ENCODE measurements around the gene ADCY1. TPM values are rescaled to one million over a fixed set of nuclear protein-coding genes. Genes with fewer than 3 reads are reported as not detected.

ADCY1 gene
- total and polyA plus RNA-seq, 2 experiments from 2014 or later: 15.6 to 22.9 TPM

- no peak for DNase-seq (ENCODE audit: low read depth in 1 of 2, low spot score in 1 of 2)
- Histone ChIP-seq H3K9me3 (ENCODE audit: low read depth) (no peaks in the 10 kb centered on the region), H3K27ac (no peak overlapping the region), H3K4me3 (no peak overlapping the region), H3K4me1 (ENCODE audit: low read depth) (no peaks in the 10 kb centered on the region), H3K36me3 (no peaks in the 10 kb centered on the region), H3K27me3 (no peaks in the 10 kb centered on the region)
- TF ChIP-seq CTCF (IDR thresholded peaks at IDR 0.05; ENCODE audit: low read depth, low read length): no peak
Measured at GRCh38 chr7:45716380-45717203, 142.4 kb downstream of the ADCY1 start.

DNA sequence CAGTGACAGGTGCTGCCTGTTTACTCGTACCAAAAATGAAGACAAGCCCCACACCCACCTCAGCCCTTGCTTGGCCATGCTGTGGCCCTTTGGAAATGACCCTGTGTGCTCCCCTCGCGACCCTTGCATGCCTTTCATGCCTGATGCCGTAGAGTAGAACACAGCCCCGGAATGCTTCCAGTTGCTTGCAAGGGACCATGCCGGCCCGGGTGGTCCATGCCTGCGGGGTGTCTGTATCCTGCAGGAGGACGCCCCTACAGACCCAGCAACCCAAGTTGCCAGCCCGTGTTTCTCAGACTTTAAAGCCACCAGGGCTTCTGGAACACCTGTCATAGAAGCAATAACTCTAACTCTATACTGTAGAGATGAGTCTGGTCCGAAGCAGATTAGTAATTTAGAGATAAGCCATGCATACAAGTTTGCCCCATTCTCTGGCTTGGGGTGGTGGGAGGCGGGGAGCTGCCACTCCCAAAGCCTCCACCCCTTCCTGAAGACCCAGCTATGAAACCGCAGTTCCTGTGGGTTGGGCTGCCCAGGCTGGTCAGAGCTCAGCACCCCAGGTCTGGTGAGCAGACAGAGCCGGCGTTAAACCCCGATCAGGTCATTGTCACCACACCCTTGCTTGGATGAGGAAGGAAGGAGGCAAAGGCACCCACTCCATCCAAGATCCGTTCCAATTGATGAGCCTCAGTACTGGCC lies 143.5 kb downstream of the ADCY1 start:
- H3K27ac ChIP-seq: no peak overlapping the region
- H3K4me3 ChIP-seq: no peak overlapping the region
- no peak for TF ChIP-seq CTCF (IDR thresholded peaks at IDR 0.05; ENCODE audit: low read depth, low read length)
- H3K27me3 ChIP-seq: no peaks in the 10 kb centered on the region
- H3K36me3 ChIP-seq: no peaks in the 10 kb centered on the region
- no peaks in the 10 kb centered on the region for H3K4me1 ChIP-seq (ENCODE audit: low read depth)
- no peak for DNase-seq (ENCODE audit: low read depth in 1 of 2, low spot score in 1 of 2)
- no peaks in the 10 kb centered on the region for H3K9me3 ChIP-seq (ENCODE audit: low read depth)

- DNase-seq (ENCODE audit: low read depth in 1 of 2, low spot score in 1 of 2): no peak
- Histone ChIP-seq H3K36me3 (no peaks in the 10 kb centered on the region), H3K27ac (no peak overlapping the region), H3K4me3 (no peak overlapping the region), H3K27me3 (no peaks in the 10 kb centered on the region), H3K4me1 (ENCODE audit: low read depth) (no peaks in the 10 kb centered on the region), H3K9me3 (ENCODE audit: low read depth) (no peaks in the 10 kb centered on the region)
- TF ChIP-seq CTCF (IDR thresholded peaks at IDR 0.05; ENCODE audit: low read depth, low read length): no peak
Measured at GRCh38 chr7:45718464-45719330, 144.5 kb downstream of the ADCY1 start.

GRCh38 chr7:45720989-45721388 lies 146.8 kb downstream of the ADCY1 start:
- no peak for TF ChIP-seq CTCF (IDR thresholded peaks at IDR 0.05; ENCODE audit: low read depth, low read length)
- peaks cover 2% of the 10 kb centered on the region for H3K36me3 ChIP-seq
- no peak overlapping the region for H3K27ac ChIP-seq
- no peaks in the 10 kb centered on the region for H3K9me3 ChIP-seq (ENCODE audit: low read depth)
- H3K27me3 ChIP-seq: no peaks in the 10 kb centered on the region
- no peaks in the 10 kb centered on the region for H3K4me1 ChIP-seq (ENCODE audit: low read depth)
- no peak for DNase-seq (ENCODE audit: low read depth in 1 of 2, low spot score in 1 of 2)
- H3K4me3 ChIP-seq: no peak overlapping the region

Data from cardiac muscle cell (in vitro differentiated cells and primary cell).